Measurements from ENCODE around the gene C2orf68. TPM values are rescaled to one million over a fixed set of nuclear protein-coding genes. Genes with fewer than 3 reads are reported as not detected.
A peak's percentile ranks its signal among the peaks of the same experiment; 100 is the strongest.
"Not testable (repeated sequence)": the region's sequence is repeated elsewhere in the genome, so short reads cannot be mapped to it uniquely, and the experiment has no call there.

Gene C2orf68
- total RNA-seq, 1 donor from 2014 or later, result 1.6 TPM

GRCh38 chr2:85595301-85596025 lies 16.4 kb downstream of the C2orf68 start, which contains the start of gene RNF181:
Gene RNF181, plus strand, starts transcription at chr2:85595745. Its CDS starts 19 bp downstream, at chr2:85595764.
- Histone ChIP-seq H3K4me1 (peaks cover 17 to 29% of the 10 kb centered on the region in 2 donors), H3K27me3 (no peaks in the 10 kb centered on the region), H3K9me3 (no peaks in the 10 kb centered on the region), H3K4me3 (peak within 1 kb of the TSS; percentile 63 to 84), H3K27ac (peak within 1 kb of the TSS; percentile 79 to 87), H3K36me3 (peaks cover 22 to 32% of the 10 kb centered on the region in 2 donors)
- DNase-seq (ENCODE audit: low spot score in 2 of 2), result peak; percentile 94 to 98
- intact Hi-C loops (cut with DNase I), result no loop called here
- TF ChIP-seq CTCF (IDR thresholded peaks at IDR 0.05), result no peak

GRCh38 chr2:85594715-85595300 lies 17.1 kb downstream of the C2orf68 start:
- Histone ChIP-seq H3K9me3 (no peaks in the 10 kb centered on the region), H3K27ac (peak overlapping the region; percentile 79 to 87), H3K4me3 (peak overlapping the region; percentile 63 to 84), H3K36me3 (peaks cover 22 to 30% of the 10 kb centered on the region in 2 donors), H3K4me1 (peaks cover 17 to 35% of the 10 kb centered on the region in 2 donors), H3K27me3 (no peaks in the 10 kb centered on the region)
- DNase-seq (ENCODE audit: low spot score in 2 of 2), result no peak
- intact Hi-C loops (cut with DNase I), result no loop called here
- no peak for TF ChIP-seq CTCF (IDR thresholded peaks at IDR 0.05)

GRCh38 chr2:85593023-85593422 lies 18.8 kb downstream of the C2orf68 start:
- Histone ChIP-seq H3K27me3 (no peaks in the 10 kb centered on the region), H3K4me3 (no peak overlapping the region), H3K9me3 (no peaks in the 10 kb centered on the region), H3K36me3 (peaks cover 14% of the 10 kb centered on the region in 2 donors), H3K4me1 (peaks cover 17 to 51% of the 10 kb centered on the region in 2 donors), H3K27ac (no peak overlapping the region)
- intact Hi-C loops (cut with DNase I), result no loop called here
- no peak for DNase-seq (ENCODE audit: low spot score in 2 of 2)
- TF ChIP-seq CTCF (IDR thresholded peaks at IDR 0.05), result no peak

GRCh38 chr2:85592299-85592698 lies 19.6 kb downstream of the C2orf68 start:
- H3K27me3 ChIP-seq; DNase-seq (ENCODE audit: low spot score in 2 of 2); H3K4me3 ChIP-seq; H3K9me3 ChIP-seq; intact Hi-C loops (cut with DNase I); H3K36me3 ChIP-seq: not testable (repeated sequence)
- Histone ChIP-seq H3K27ac (peak overlapping the region; percentile 84 to 88), H3K4me1 (peaks cover 17 to 50% of the 10 kb centered on the region in 2 donors)

GRCh38 chr2:85591563-85591962 lies 20.3 kb downstream of the C2orf68 start:
- Histone ChIP-seq H3K4me1 (peaks cover 14 to 42% of the 10 kb centered on the region in 2 donors), H3K9me3 (no peaks in the 10 kb centered on the region), H3K27me3 (no peaks in the 10 kb centered on the region), H3K27ac (peak overlapping the region; percentile 84 to 88), H3K36me3 (peaks cover 0 to 2% of the 10 kb centered on the region in 2 donors), H3K4me3 (no peak overlapping the region)
- no peak for TF ChIP-seq CTCF (IDR thresholded peaks at IDR 0.05)
- intact Hi-C loops (cut with DNase I), result no loop called here
- no peak for DNase-seq (ENCODE audit: low spot score in 2 of 2)

- intact Hi-C loops (cut with DNase I), result no loop called here
- Histone ChIP-seq H3K27me3 (no peaks in the 10 kb centered on the region), H3K36me3 (peaks cover 0 to 2% of the 10 kb centered on the region in 2 donors), H3K4me3 (no peak overlapping the region), H3K9me3 (no peaks in the 10 kb centered on the region), H3K4me1 (peaks cover 12 to 43% of the 10 kb centered on the region in 2 donors), H3K27ac (peak overlapping the region; percentile 84 to 88)
- DNase-seq (ENCODE audit: low spot score in 2 of 2), result no peak
- no peak for TF ChIP-seq CTCF (IDR thresholded peaks at IDR 0.05)
Measured at GRCh38 chr2:85590950-85591349, 20.9 kb downstream of the C2orf68 start.
